Peyer's patch (tissue), 4 donors: ENCODE results near the gene KCNA2. TPM values are rescaled to one million over a fixed set of nuclear protein-coding genes. Genes with fewer than 3 reads are reported as not detected.

Experiments used
- DNase-seq, 3 donors: peaks; one replicate each; pipeline ENCODE4 v3.0.0-alpha.2; 2017 to 2019
- H3K27ac ChIP-seq, 4 donors: fragments of 200-600 bp; sonication (generic); one replicate each; pipeline ENCODE4 v1.5.1; 2016 to 2019
- H3K27me3 ChIP-seq, 2 donors: fragments of 200-600 bp; sonication (generic); one replicate each; pipeline ENCODE4 v1.5.1; 2019
- H3K36me3 ChIP-seq, 3 donors: fragments of 200-600 bp; sonication (generic); one replicate each; pipeline ENCODE4 v1.5.1; 2016 to 2019
- H3K4me1 ChIP-seq, 4 donors: fragments of 200-600 bp; sonication (generic); one replicate each; pipeline ENCODE4 v1.5.1; 2016 to 2019
- H3K4me3 ChIP-seq, 4 donors: fragments of 200-600 bp; sonication (generic); 1 replicate in 3 of 4; 2 replicates in 1 of 4; pipeline ENCODE4 v1.5.1; 2016 to 2019; ENCODE audit warnings: mild to moderate bottlenecking in 1 of 4
- H3K9me3 ChIP-seq, 4 donors: fragments of 200-600 bp; sonication (generic); one replicate each; pipeline ENCODE4 v1.5.1; 2016 to 2019; ENCODE audit warnings: mild to moderate bottlenecking in 1 of 4
- POLR2A ChIP-seq, 2 donors: fragments of 450-650 bp; IDR thresholded peaks; one replicate each; pipeline ENCODE4 v1.5.1; 2017; ENCODE audit warnings: antibody characterized with exemption in 2 of 2, mild to moderate bottlenecking in 2 of 2, moderate library complexity in 2 of 2
- total RNA-seq, 4 donors: library from RNA; depleted of rRNA; stranded (reverse); fragments of >200 nt; gene quantifications; one replicate each; pipeline ENCODE4 v1.1.0, GENCODE V29; 2016
- TF ChIP-seq, protein P1 (sequence below), 6 experiments: fragments of 450-650 bp in 4 of 6; fragments of 200-600 bp in 2 of 6; sonication (generic) in 1 of 6; IDR thresholded peaks; one replicate each; pipeline ENCODE4 v1.5.1; 2017 to 2019; ENCODE audit warnings: antibody characterized with exemption in 6 of 6, mild to moderate bottlenecking in 3 of 6, moderate library complexity in 1 of 6

KCNA2 gene
- total RNA-seq, 4 donors from 2014 or later, result 0.38 to 0.40 TPM; not detected in 2

DNA sequence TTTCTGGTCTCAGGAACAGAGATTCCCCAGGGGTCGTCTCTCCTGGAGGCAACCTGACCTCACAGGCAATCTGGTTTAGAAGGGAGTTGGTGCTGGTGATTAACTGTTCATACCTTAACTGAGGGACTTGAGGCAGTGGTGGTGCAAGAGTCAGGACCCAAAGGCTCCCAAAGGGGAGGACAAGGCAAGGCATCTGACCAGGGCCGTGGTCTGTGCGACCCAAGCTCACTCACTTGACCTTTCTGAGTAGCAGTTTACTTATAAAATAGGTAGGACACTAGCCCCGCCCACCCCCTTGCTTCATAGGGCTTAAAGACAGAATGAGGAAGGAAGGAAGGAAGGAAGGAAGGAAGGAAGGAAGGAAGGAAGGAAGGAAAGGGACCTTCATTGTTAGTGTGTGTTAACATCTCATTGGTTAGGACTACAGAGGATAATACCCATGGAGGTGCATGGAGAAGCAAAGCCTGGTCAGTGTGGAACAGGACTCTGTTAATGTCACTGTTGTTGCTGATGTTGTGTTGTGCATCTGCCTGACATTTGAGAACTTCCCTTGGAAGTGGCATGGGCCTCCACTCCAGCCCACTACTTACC, 4.6 kb upstream of the KCNA2 start:
- Histone ChIP-seq H3K27ac (no peak overlapping the region), H3K9me3 (no peaks in the 10 kb centered on the region), H3K4me3 (no peak overlapping the region), H3K27me3 (peaks cover 0 to 22% of the 10 kb centered on the region in 2 donors), H3K36me3 (no peaks in the 10 kb centered on the region), H3K4me1 (peaks cover 0 to 24% (median 12%) of the 10 kb centered on the region in 4 donors)
- DNase-seq, result no peak
- TF ChIP-seq, protein P1, sequence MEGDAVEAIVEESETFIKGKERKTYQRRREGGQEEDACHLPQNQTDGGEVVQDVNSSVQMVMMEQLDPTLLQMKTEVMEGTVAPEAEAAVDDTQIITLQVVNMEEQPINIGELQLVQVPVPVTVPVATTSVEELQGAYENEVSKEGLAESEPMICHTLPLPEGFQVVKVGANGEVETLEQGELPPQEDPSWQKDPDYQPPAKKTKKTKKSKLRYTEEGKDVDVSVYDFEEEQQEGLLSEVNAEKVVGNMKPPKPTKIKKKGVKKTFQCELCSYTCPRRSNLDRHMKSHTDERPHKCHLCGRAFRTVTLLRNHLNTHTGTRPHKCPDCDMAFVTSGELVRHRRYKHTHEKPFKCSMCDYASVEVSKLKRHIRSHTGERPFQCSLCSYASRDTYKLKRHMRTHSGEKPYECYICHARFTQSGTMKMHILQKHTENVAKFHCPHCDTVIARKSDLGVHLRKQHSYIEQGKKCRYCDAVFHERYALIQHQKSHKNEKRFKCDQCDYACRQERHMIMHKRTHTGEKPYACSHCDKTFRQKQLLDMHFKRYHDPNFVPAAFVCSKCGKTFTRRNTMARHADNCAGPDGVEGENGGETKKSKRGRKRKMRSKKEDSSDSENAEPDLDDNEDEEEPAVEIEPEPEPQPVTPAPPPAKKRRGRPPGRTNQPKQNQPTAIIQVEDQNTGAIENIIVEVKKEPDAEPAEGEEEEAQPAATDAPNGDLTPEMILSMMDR (IDR thresholded peaks at IDR 0.05), result no peak
- no peak for TF ChIP-seq POLR2A (IDR thresholded peaks at IDR 0.05)

GRCh38 chr1:110610084-110610483, 3.9 kb upstream of the KCNA2 start:
- Histone ChIP-seq H3K27me3 (peaks cover 0 to 22% of the 10 kb centered on the region in 2 donors), H3K4me3 (no peak overlapping the region), H3K9me3 (no peaks in the 10 kb centered on the region), H3K36me3 (no peaks in the 10 kb centered on the region), H3K4me1 (peaks cover 0 to 26% (median 14%) of the 10 kb centered on the region in 4 donors), H3K27ac (no peak overlapping the region)
- no peak for TF ChIP-seq POLR2A (IDR thresholded peaks at IDR 0.05)
- TF ChIP-seq, protein P1 (IDR thresholded peaks at IDR 0.05), result no peak
- no peak for DNase-seq

DNA sequence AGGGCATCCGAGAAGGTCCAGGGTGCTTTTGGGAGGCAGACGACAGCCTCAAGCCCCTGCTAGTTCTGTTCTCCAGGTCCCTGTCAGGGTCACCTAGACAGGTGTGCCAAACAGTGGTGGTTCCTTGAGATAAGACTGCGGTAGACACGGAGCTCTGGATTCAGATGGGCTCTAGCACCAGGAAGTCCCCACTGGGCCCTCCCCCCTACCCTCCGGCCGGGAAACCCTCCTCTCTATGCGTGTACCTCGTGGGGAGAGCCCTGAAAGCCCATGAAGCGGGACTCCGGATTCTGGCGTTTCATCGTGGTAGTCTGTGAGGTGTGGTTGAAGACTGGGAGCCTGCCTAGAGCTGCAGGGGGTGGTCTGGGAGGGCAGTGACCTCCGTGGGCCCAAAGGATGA, 2.1 kb upstream of the KCNA2 start:
- Histone ChIP-seq H3K4me1 (peaks cover 0 to 26% (median 14%) of the 10 kb centered on the region in 4 donors), H3K36me3 (no peaks in the 10 kb centered on the region), H3K4me3 (no peak overlapping the region), H3K9me3 (no peaks in the 10 kb centered on the region), H3K27me3 (peaks cover 0 to 22% of the 10 kb centered on the region in 2 donors), H3K27ac (no peak overlapping the region)
- TF ChIP-seq, protein P1 (IDR thresholded peaks at IDR 0.05), result no peak
- no peak for TF ChIP-seq POLR2A (IDR thresholded peaks at IDR 0.05)
- no peak for DNase-seq

DNA sequence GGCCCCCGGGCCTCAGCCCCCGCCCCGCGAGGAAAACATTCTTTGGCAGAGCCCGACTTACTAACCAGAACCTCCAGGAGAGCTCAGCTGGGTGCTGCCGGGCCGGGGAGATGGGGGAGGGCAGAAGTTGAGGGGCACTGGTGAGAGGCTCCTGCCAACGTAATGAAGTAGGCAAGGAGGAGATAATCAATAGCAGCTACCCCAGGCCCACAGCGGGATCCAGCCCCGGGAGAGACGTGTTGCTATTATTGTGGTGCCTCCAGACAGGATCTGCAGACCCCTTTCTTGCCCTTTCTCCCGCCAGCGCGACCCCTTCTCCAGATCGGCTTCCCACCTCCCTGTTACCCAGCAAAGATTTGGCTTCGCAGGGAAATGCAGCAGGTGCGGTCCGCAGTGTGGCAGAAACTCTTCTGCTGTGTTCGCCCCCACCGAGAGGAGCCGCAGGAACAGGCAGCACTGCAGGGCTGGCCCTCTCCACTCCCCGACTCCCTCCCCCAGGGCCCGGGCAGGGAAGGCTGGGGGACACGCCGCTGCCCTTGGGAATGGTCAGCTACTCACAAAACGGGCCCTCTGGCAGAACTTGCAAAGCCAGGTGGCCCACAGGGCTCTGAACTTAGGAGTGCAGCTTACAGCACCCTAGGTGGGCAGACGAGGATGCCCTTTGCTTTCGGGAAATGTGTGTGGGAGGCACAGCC, 1.5 kb upstream of the KCNA2 start:
- no peaks in the 10 kb centered on the region for H3K9me3 ChIP-seq
- peaks cover 0 to 22% of the 10 kb centered on the region in 2 donors for H3K27me3 ChIP-seq
- H3K4me3 ChIP-seq, result peak overlapping the region; percentile 37 to 65 (median 52)
- no peak for DNase-seq
- TF ChIP-seq, protein P1 (IDR thresholded peaks at IDR 0.05), result no peak
- no peak for TF ChIP-seq POLR2A (IDR thresholded peaks at IDR 0.05)
- H3K4me1 ChIP-seq, result peaks cover 0 to 26% (median 14%) of the 10 kb centered on the region in 4 donors
- H3K36me3 ChIP-seq, result no peaks in the 10 kb centered on the region
- no peak overlapping the region for H3K27ac ChIP-seq

- Histone ChIP-seq H3K9me3 (no peaks in the 10 kb centered on the region), H3K36me3 (no peaks in the 10 kb centered on the region), H3K27ac (peak overlapping the region in 1 of 4 donors; percentile 55), H3K4me3 (peak overlapping the region; percentile 37 to 65 (median 52)), H3K27me3 (peaks cover 0 to 22% of the 10 kb centered on the region in 2 donors), H3K4me1 (peaks cover 0 to 26% (median 14%) of the 10 kb centered on the region in 4 donors)
- DNase-seq, result no peak
- no peak for TF ChIP-seq POLR2A (IDR thresholded peaks at IDR 0.05)
- TF ChIP-seq, protein P1 (IDR thresholded peaks at IDR 0.05), result no peak
Measured at GRCh38 chr1:110606657-110607535, 738 bp upstream of the KCNA2 start.
